Ishikawa (cell line): ENCODE measurements around the gene TBC1D17.

Experiments used
- CEBPB ChIP-seq: IDR thresholded peaks from 2 replicates; pipeline ENCODE4 v1.6.1; 2012
- CREB1 ChIP-seq: IDR thresholded peaks from 2 replicates; pipeline ENCODE4 v1.6.1; 2012; ENCODE audit warnings: low read depth
- EGR1 ChIP-seq: IDR thresholded peaks from 2 replicates; pipeline ENCODE4 v1.6.1; 2012
- EP300 ChIP-seq: IDR thresholded peaks from 2 replicates; pipeline ENCODE4 v1.6.1; 2012; ENCODE audit warnings: borderline replicate concordance
- FOXM1 ChIP-seq: IDR thresholded peaks from 2 replicates; pipeline ENCODE4 v1.6.1; 2012; ENCODE audit warnings: low read depth, borderline replicate concordance
- NFIC ChIP-seq: IDR thresholded peaks from 2 replicates; pipeline ENCODE4 v1.6.1; 2012
- RAD21 ChIP-seq: IDR thresholded peaks from 2 replicates; pipeline ENCODE4 v1.6.1; 2012; ENCODE audit warnings: low read depth
- TAF1 ChIP-seq: IDR thresholded peaks from 2 replicates; pipeline ENCODE4 v1.6.1; 2012; ENCODE audit warnings: low read depth, mild to moderate bottlenecking
- TCF12 ChIP-seq: IDR thresholded peaks from 2 replicates; pipeline ENCODE4 v1.6.1; 2012; ENCODE audit warnings: low read depth
- TEAD4 ChIP-seq: IDR thresholded peaks from 2 replicates; pipeline ENCODE4 v1.6.1; 2012
- USF1 ChIP-seq: IDR thresholded peaks from 2 replicates; pipeline ENCODE4 v1.6.1; 2012
- YY1 ChIP-seq: IDR thresholded peaks from 2 replicates; pipeline ENCODE4 v1.6.1; 2012; ENCODE audit warnings: low read depth
- ZBTB7A ChIP-seq: IDR thresholded peaks from 2 replicates; pipeline ENCODE4 v1.6.1; 2012; ENCODE audit warnings: low read depth
- TF ChIP-seq, protein P1 (sequence below): IDR thresholded peaks from 2 replicates; pipeline ENCODE4 v1.6.1; 2012; ENCODE audit warnings: low read depth, mild to moderate bottlenecking
- TF ChIP-seq, protein P2 (sequence below): IDR thresholded peaks from 2 replicates; pipeline ENCODE4 v1.6.1; 2012

Gene TBC1D17

GRCh38 chr19:49838885-49839588 lies 38.5 kb upstream of the TBC1D17 start:
- no peak for TF ChIP-seq CREB1
- no peak for TF ChIP-seq RAD21
- TF ChIP-seq ZBTB7A: no peak
- TF ChIP-seq FOXM1: no peak
- TF ChIP-seq EGR1: no peak
- TF ChIP-seq, protein P1, sequence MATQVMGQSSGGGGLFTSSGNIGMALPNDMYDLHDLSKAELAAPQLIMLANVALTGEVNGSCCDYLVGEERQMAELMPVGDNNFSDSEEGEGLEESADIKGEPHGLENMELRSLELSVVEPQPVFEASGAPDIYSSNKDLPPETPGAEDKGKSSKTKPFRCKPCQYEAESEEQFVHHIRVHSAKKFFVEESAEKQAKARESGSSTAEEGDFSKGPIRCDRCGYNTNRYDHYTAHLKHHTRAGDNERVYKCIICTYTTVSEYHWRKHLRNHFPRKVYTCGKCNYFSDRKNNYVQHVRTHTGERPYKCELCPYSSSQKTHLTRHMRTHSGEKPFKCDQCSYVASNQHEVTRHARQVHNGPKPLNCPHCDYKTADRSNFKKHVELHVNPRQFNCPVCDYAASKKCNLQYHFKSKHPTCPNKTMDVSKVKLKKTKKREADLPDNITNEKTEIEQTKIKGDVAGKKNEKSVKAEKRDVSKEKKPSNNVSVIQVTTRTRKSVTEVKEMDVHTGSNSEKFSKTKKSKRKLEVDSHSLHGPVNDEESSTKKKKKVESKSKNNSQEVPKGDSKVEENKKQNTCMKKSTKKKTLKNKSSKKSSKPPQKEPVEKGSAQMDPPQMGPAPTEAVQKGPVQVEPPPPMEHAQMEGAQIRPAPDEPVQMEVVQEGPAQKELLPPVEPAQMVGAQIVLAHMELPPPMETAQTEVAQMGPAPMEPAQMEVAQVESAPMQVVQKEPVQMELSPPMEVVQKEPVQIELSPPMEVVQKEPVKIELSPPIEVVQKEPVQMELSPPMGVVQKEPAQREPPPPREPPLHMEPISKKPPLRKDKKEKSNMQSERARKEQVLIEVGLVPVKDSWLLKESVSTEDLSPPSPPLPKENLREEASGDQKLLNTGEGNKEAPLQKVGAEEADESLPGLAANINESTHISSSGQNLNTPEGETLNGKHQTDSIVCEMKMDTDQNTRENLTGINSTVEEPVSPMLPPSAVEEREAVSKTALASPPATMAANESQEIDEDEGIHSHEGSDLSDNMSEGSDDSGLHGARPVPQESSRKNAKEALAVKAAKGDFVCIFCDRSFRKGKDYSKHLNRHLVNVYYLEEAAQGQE: no peak
- TF ChIP-seq, protein P2, sequence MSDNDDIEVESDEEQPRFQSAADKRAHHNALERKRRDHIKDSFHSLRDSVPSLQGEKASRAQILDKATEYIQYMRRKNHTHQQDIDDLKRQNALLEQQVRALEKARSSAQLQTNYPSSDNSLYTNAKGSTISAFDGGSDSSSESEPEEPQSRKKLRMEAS: no peak
- no peak for TF ChIP-seq TCF12
- no peak for TF ChIP-seq TEAD4
- TF ChIP-seq EP300: no peak
- TF ChIP-seq NFIC: no peak
- TF ChIP-seq USF1: no peak
- no peak for TF ChIP-seq TAF1
- TF ChIP-seq YY1: no peak

DNA sequence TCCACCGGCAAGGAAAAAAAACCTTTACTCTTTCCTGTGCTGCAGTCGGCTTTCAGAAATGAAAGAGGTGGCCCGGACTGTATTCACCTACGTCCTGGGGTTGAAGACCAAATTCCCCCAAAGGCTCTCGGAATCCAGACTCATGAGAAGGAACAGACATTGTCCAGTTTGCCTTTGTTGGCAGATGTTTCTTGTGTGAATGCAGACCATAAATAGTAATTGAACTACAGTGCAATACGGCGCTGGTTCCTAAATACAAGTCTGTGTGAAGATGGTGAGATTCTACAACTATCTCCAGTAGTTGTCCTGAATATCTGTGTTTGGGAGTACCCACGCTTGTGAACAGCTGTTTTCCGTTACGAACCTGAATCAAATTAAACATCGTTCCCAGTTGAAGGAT lies 37.8 kb upstream of the TBC1D17 start:
- TF ChIP-seq CEBPB: no peak
- no peak for TF ChIP-seq EP300
- no peak for TF ChIP-seq USF1

- TF ChIP-seq TEAD4 (no peak), EP300 (no peak), USF1 (no peak)
Observed at GRCh38 chr19:49840321-49840720, 37.2 kb upstream of the TBC1D17 start.

- no peak for TF ChIP-seq FOXM1
- no peak for TF ChIP-seq RAD21
- no peak for TF ChIP-seq CREB1
- no peak for TF ChIP-seq USF1
- TF ChIP-seq, protein P1: no peak
- TF ChIP-seq YY1: no peak
Observed at GRCh38 chr19:49840736-49841249, 36.7 kb upstream of the TBC1D17 start.

DNA sequence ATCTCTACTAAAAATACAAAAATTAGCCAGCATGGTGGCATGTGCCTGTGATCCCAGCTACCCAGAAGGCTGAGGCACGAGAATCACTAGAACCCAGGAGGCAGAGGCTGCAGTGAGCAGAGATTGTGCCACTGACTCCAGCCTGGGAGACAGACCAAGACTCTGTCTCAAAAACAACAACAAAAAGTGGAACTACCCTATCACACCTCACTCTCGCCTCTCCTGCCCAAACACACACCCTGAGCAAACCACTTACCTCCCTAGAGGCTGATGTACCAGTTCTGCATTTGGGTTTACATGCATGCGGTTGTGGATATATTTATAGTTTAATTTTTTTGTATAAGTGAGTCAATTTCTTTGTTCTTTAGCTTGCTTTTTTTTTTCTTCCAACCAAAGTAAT lies 34.2 kb upstream of the TBC1D17 start:
- no peak for TF ChIP-seq FOXM1
- TF ChIP-seq CREB1: no peak
- TF ChIP-seq ZBTB7A: no peak
